ENCODE data around the gene ACOXL. TPM values are rescaled to one million over a fixed set of nuclear protein-coding genes. Genes with fewer than 3 reads are reported as not detected.

ACOXL gene
- total RNA-seq, 1 donor from 2014 or later: not detected

GRCh38 chr2:110919738-110920137 lies 187.4 kb downstream of the ACOXL start:
- intact Hi-C loops (cut with DNase I): no loop called here
- no peak for DNase-seq
- no peak for ATAC-seq (ENCODE audit: poor library complexity)

- ATAC-seq (ENCODE audit: poor library complexity) (no peak), DNase-seq (no peak)
- intact Hi-C loops (cut with DNase I): no loop called here
Observed at GRCh38 chr2:110925479-110925878, 193.1 kb downstream of the ACOXL start.

GRCh38 chr2:110927526-110927925 lies 195.2 kb downstream of the ACOXL start:
- no peak for ATAC-seq (ENCODE audit: poor library complexity)
- intact Hi-C loops (cut with DNase I): no loop called here
- DNase-seq: no peak

GRCh38 chr2:110929528-110929927 lies 197.2 kb downstream of the ACOXL start:
- DNase-seq (no peak), ATAC-seq (ENCODE audit: poor library complexity) (no peak)
- intact Hi-C loops (cut with DNase I): no loop called here

GRCh38 chr2:110931648-110932047 lies 199.3 kb downstream of the ACOXL start:
- ATAC-seq (ENCODE audit: poor library complexity): peak; percentile 78

GRCh38 chr2:110933420-110933819 lies 201.0 kb downstream of the ACOXL start:
- intact Hi-C loops (cut with DNase I): no loop called here
- DNase-seq (no peak), ATAC-seq (ENCODE audit: poor library complexity) (no peak)

More at GRCh38 chr2:110931648-110932047, 199.3 kb downstream of the ACOXL start:
- intact Hi-C loops (cut with DNase I): no loop called here
- no peak for DNase-seq

GRCh38 chr2:110934948-110935347 lies 202.6 kb downstream of the ACOXL start:
- intact Hi-C loops (cut with DNase I): no loop called here
- DNase-seq (no peak), ATAC-seq (ENCODE audit: poor library complexity) (no peak)

- DNase-seq (no peak), ATAC-seq (ENCODE audit: poor library complexity) (no peak)
- intact Hi-C loops (cut with DNase I): no loop called here
Observed at GRCh38 chr2:110940376-110940910, 208.1 kb downstream of the ACOXL start.

- intact Hi-C loops (cut with DNase I): no loop called here
- no peak for ATAC-seq (ENCODE audit: poor library complexity)
- no peak for DNase-seq
Observed at GRCh38 chr2:110941226-110941625, 208.9 kb downstream of the ACOXL start.

GRCh38 chr2:110943070-110943634 lies 210.8 kb downstream of the ACOXL start:
- DNase-seq (no peak), ATAC-seq (ENCODE audit: poor library complexity) (no peak)
- intact Hi-C loops (cut with DNase I): no loop called here

- peak; percentile 57 for DNase-seq
- intact Hi-C loops (cut with DNase I): no loop called here
- ATAC-seq (ENCODE audit: poor library complexity): peak; percentile 88
Observed at GRCh38 chr2:110946902-110947301, 214.5 kb downstream of the ACOXL start.

- ATAC-seq (ENCODE audit: poor library complexity) (peak; percentile 64), DNase-seq (no peak)
- intact Hi-C loops (cut with DNase I): no loop called here
Observed at GRCh38 chr2:110948027-110948674, 215.8 kb downstream of the ACOXL start.

GRCh38 chr2:110950281-110950680 lies 217.9 kb downstream of the ACOXL start:
- no peak for DNase-seq
- intact Hi-C loops (cut with DNase I): no loop called here
- ATAC-seq (ENCODE audit: poor library complexity): no peak

- intact Hi-C loops (cut with DNase I): no loop called here
- DNase-seq (no peak), ATAC-seq (ENCODE audit: poor library complexity) (no peak)
Observed at GRCh38 chr2:110955045-110955444, 222.7 kb downstream of the ACOXL start.

GRCh38 chr2:110955556-110955955 lies 223.2 kb downstream of the ACOXL start:
- DNase-seq: no peak
- no peak for ATAC-seq (ENCODE audit: poor library complexity)
- intact Hi-C loops (cut with DNase I): no loop called here

- intact Hi-C loops (cut with DNase I): no loop called here
- no peak for DNase-seq
- no peak for ATAC-seq (ENCODE audit: poor library complexity)
Observed at GRCh38 chr2:110957293-110957692, 224.9 kb downstream of the ACOXL start.

- ATAC-seq (ENCODE audit: poor library complexity): no peak
- intact Hi-C loops (cut with DNase I): no loop called here
- DNase-seq: no peak
Observed at GRCh38 chr2:110958346-110959119, 226.2 kb downstream of the ACOXL start.

GRCh38 chr2:110959198-110959597 lies 226.8 kb downstream of the ACOXL start:
- ATAC-seq (ENCODE audit: poor library complexity) (no peak), DNase-seq (no peak)
- intact Hi-C loops (cut with DNase I): no loop called here

- intact Hi-C loops (cut with DNase I): no loop called here
- DNase-seq (no peak), ATAC-seq (ENCODE audit: poor library complexity) (no peak)
Observed at GRCh38 chr2:110960281-110960680, 227.9 kb downstream of the ACOXL start.

- DNase-seq (no peak), ATAC-seq (ENCODE audit: poor library complexity) (no peak)
- intact Hi-C loops (cut with DNase I): no loop called here
Observed at GRCh38 chr2:110960954-110961353, 228.6 kb downstream of the ACOXL start.

All from Right ventricle myocardium superior (tissue), 1 donor.